Prostate gland (tissue), 2 donors: ENCODE measurements around the gene MYO16. TPM values are rescaled to one million over a fixed set of nuclear protein-coding genes. Genes with fewer than 3 reads are reported as not detected.

Experiments
- DNase-seq: peaks from one replicate; pipeline ENCODE4 v3.0.0-alpha.2; 2019; ENCODE audit warnings: low spot score
- H3K27ac ChIP-seq, 2 donors: fragments of 200-600 bp; sonication (generic); 2 replicates each; pipeline ENCODE4 v1.5.1; 2017 to 2019
- H3K27me3 ChIP-seq: fragments of 200-600 bp; sonication (generic); replicated peaks from 2 replicates; pipeline ENCODE4 v1.5.1; 2019; ENCODE audit not compliant: insufficient read depth
- H3K36me3 ChIP-seq, 2 donors: fragments of 200-600 bp; sonication (generic); 1 replicate in 1 of 2; 2 replicates in 1 of 2; pipeline versions ENCODE4 v1.5.1 to v1.8.1; 2017 to 2019
- H3K4me1 ChIP-seq: fragments of 200-600 bp; sonication (generic); replicated peaks from 2 replicates; pipeline ENCODE4 v1.5.1; 2019
- H3K4me3 ChIP-seq, 2 donors: fragments of 200-600 bp; sonication (generic); 2 replicates each; pipeline ENCODE4 v1.5.1; 2017 to 2019
- H3K9me3 ChIP-seq: fragments of 200-600 bp; sonication (generic); 2 replicates; pipeline ENCODE4 v1.5.1; 2017
- CTCF ChIP-seq, 4 experiments: fragments of 200-600 bp in 2 of 4; fragments of 450-650 bp in 2 of 4; sonication (generic) in 2 of 4; IDR thresholded peaks; 1 replicate in 3 of 4; 2 replicates in 1 of 4; pipeline ENCODE4 v1.5.1; 2016 to 2019; ENCODE audit warnings: antibody characterized with exemption in 4 of 4, mild to moderate bottlenecking in 2 of 4, moderate library complexity in 2 of 4
- POLR2A ChIP-seq: fragments of 450-650 bp; IDR thresholded peaks from one replicate; pipeline ENCODE4 v1.6.1; 2016; ENCODE audit warnings: antibody characterized with exemption, mild to moderate bottlenecking
- POLR2AphosphoS5 ChIP-seq: sonication (generic); formaldehyde crosslinking; IDR thresholded peaks from one replicate; pipeline ENCODE4 v1.6.1; 2017; ENCODE audit warnings: antibody characterized with exemption
- WGBS: methylation state at CpG from one replicate; pipeline ENCODE4 v1.1.5; 2018; 5-methylcytosine and 5-hydroxymethylcytosine counted together
- intact Hi-C: fragments of 100-400 bp; cut with DNase I; formaldehyde crosslinking; loops from one replicate; pipeline ENCODE4 v1.14.2; 2022
- total RNA-seq, 2 donors: library from RNA; depleted of rRNA; stranded (reverse); fragments of >200 nt; gene quantifications; one replicate each; pipeline ENCODE4 v1.1.0, GENCODE V29; 2016

MYO16 gene
- total RNA-seq, 2 donors from 2014 or later: 0.14 to 0.85 TPM

- WGBS: 16% methylated on average over 4 of the region's 4 CpGs
- Histone ChIP-seq H3K27me3 (no peaks in the 10 kb centered on the region), H3K4me3 (no peak overlapping the region), H3K4me1 (no peaks in the 10 kb centered on the region), H3K9me3 (no peaks in the 10 kb centered on the region), H3K36me3 (no peaks in the 10 kb centered on the region), H3K27ac (no peak overlapping the region)
- no peak for DNase-seq
- intact Hi-C loops: loop anchor here (2.0 to 5.0 kb wide), 2 partner anchors 183 to 639 kb away; no protein-coding TSS in a partner anchor
- TF ChIP-seq CTCF (IDR thresholded peaks at IDR 0.05) (peak; percentile 36 to 79 (median 66)), POLR2A (no peak), POLR2AphosphoS5 (peak; percentile 50)
Measured at GRCh38 chr13:109145631-109146030, 516.2 kb downstream of the MYO16 start.

GRCh38 chr13:109146393-109146792 is 517.0 kb downstream of the MYO16 start:
- intact Hi-C loops: loop anchor here (5.0 kb wide), 1 partner anchor 184 kb away; no protein-coding TSS in a partner anchor
- Histone ChIP-seq H3K9me3 (no peaks in the 10 kb centered on the region), H3K4me3 (no peak overlapping the region), H3K36me3 (no peaks in the 10 kb centered on the region), H3K4me1 (no peaks in the 10 kb centered on the region), H3K27ac (no peak overlapping the region), H3K27me3 (no peaks in the 10 kb centered on the region)
- no peak for TF ChIP-seq POLR2AphosphoS5
- TF ChIP-seq CTCF (IDR thresholded peaks at IDR 0.05): no peak
- TF ChIP-seq POLR2A: no peak
- no peak for DNase-seq
- 79% methylated on average over 4 of the region's 4 CpGs for WGBS

GRCh38 chr13:109146912-109147647 is 517.7 kb downstream of the MYO16 start:
- intact Hi-C loops: loop anchor here (5.0 kb wide), 1 partner anchor 185 kb away; no protein-coding TSS in a partner anchor
- Histone ChIP-seq H3K4me3 (no peak overlapping the region), H3K36me3 (no peaks in the 10 kb centered on the region), H3K9me3 (no peaks in the 10 kb centered on the region), H3K4me1 (no peaks in the 10 kb centered on the region), H3K27ac (no peak overlapping the region), H3K27me3 (no peaks in the 10 kb centered on the region)
- 87% methylated on average over 11 of the region's 11 CpGs for WGBS
- TF ChIP-seq POLR2AphosphoS5 (no peak), CTCF (IDR thresholded peaks at IDR 0.05) (no peak), POLR2A (no peak)
- DNase-seq: no peak

GRCh38 chr13:109148243-109148642 is 518.8 kb downstream of the MYO16 start:
- WGBS: 73% methylated on average over 3 of the region's 3 CpGs
- no peak overlapping the region for H3K27ac ChIP-seq
- H3K36me3 ChIP-seq: no peaks in the 10 kb centered on the region
- no peaks in the 10 kb centered on the region for H3K27me3 ChIP-seq
- H3K4me1 ChIP-seq: no peaks in the 10 kb centered on the region
- no peak for TF ChIP-seq POLR2AphosphoS5
- no peak for TF ChIP-seq CTCF (IDR thresholded peaks at IDR 0.05)
- no peak for TF ChIP-seq POLR2A
- DNase-seq: no peak
- no peaks in the 10 kb centered on the region for H3K9me3 ChIP-seq
- intact Hi-C loops: loop anchor here (5.0 kb wide), 1 partner anchor 186 kb away; no protein-coding TSS in a partner anchor
- H3K4me3 ChIP-seq: no peak overlapping the region

- intact Hi-C loops: no loop called here
- TF ChIP-seq CTCF (IDR thresholded peaks at IDR 0.05): no peak
- no peak for TF ChIP-seq POLR2AphosphoS5
- TF ChIP-seq POLR2A: no peak
Measured at GRCh38 chr13:109150696-109151095, 521.3 kb downstream of the MYO16 start.

More at GRCh38 chr13:109150696-109151095, 521.3 kb downstream of the MYO16 start:
- H3K27me3 ChIP-seq: no peaks in the 10 kb centered on the region
- H3K27ac ChIP-seq: no peak overlapping the region
- no peak for DNase-seq
- H3K9me3 ChIP-seq: no peaks in the 10 kb centered on the region
- no peaks in the 10 kb centered on the region for H3K36me3 ChIP-seq
- H3K4me1 ChIP-seq: no peaks in the 10 kb centered on the region
- H3K4me3 ChIP-seq: no peak overlapping the region
